ENCODE data around the gene KRT40. TPM values are rescaled to one million over a fixed set of nuclear protein-coding genes. Genes with fewer than 3 reads are reported as not detected.

The KRT40 gene
- total RNA-seq, 1 donor from 2014 or later = 0.16 TPM

GRCh38 chr17:40944531-40944930, 39.6 kb downstream of the KRT40 start:
- no peak overlapping the region for H3K4me3 Mint-ChIP-seq
- no peak for TF ChIP-seq CTCF (IDR thresholded peaks at IDR 0.05; ENCODE audit: unreplicated experiment)
- H3K9me3 Mint-ChIP-seq = no peaks in the 10 kb centered on the region
- H3K4me1 Mint-ChIP-seq = peaks cover 37% of the 10 kb centered on the region
- H3K27me3 Mint-ChIP-seq (ENCODE audit: low read depth) = no peaks in the 10 kb centered on the region
- peak overlapping the region; percentile 11 for H3K27ac Mint-ChIP-seq
- no peaks in the 10 kb centered on the region for H3K36me3 Mint-ChIP-seq
- DNase-seq (ENCODE audit: low spot score in 2 of 2, unreplicated experiment in 2 of 2) = no peak

- DNase-seq (ENCODE audit: low spot score in 2 of 2, unreplicated experiment in 2 of 2) = no peak
- H3K27ac Mint-ChIP-seq = no peak overlapping the region
- no peak for TF ChIP-seq CTCF (IDR thresholded peaks at IDR 0.05; ENCODE audit: unreplicated experiment)
- H3K4me3 Mint-ChIP-seq = no peak overlapping the region
- H3K9me3 Mint-ChIP-seq = no peaks in the 10 kb centered on the region
- H3K4me1 Mint-ChIP-seq = peaks cover 44% of the 10 kb centered on the region
- H3K36me3 Mint-ChIP-seq = no peaks in the 10 kb centered on the region
- no peaks in the 10 kb centered on the region for H3K27me3 Mint-ChIP-seq (ENCODE audit: low read depth)
Observed at GRCh38 chr17:40942553-40942952, 41.6 kb downstream of the KRT40 start.

DNA sequence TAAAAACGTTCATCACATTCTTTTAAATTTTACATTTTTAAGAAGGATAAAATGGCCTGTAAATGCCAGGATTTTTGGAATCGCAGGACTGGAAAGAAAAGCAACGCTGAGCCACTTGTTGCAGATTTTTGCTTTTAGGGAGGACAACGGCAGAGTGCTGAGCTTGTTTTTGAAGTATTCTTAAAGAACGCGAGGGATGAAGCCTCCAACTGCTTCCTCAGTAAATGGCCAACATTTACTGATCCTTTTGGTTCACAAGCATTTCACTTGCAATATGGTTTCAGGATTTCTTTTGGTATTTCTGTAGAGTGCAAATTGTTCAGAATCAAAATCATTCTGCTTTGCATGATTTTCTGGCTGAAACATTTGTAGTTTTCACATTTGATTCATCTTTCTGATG, 43.9 kb downstream of the KRT40 start:
- no peaks in the 10 kb centered on the region for H3K27me3 Mint-ChIP-seq (ENCODE audit: low read depth)
- H3K27ac Mint-ChIP-seq = no peak overlapping the region
- H3K9me3 Mint-ChIP-seq = no peaks in the 10 kb centered on the region
- peaks cover 46% of the 10 kb centered on the region for H3K4me1 Mint-ChIP-seq
- no peak for TF ChIP-seq CTCF (IDR thresholded peaks at IDR 0.05; ENCODE audit: unreplicated experiment)
- no peak overlapping the region for H3K4me3 Mint-ChIP-seq
- no peaks in the 10 kb centered on the region for H3K36me3 Mint-ChIP-seq
- DNase-seq (ENCODE audit: low spot score in 2 of 2, unreplicated experiment in 2 of 2) = no peak

DNA sequence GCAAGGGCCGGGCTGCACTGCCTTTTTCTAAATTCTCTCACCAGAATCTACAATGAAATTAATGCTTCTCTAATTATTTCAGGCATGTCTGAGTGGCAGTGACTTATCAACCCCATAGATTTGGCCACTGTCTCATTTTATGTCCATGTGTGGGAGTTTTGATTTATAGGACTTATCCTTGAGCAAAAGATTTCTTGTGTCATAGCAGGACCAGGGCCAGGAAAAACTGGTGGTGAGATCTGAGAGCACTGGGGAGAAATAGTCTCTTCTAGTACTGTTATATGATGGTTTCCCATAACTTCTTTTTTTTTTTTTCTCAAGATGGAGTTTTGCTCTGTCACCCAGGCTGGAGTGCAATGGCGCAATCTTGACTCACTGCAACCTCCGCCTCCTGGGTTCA, 45.1 kb downstream of the KRT40 start:
- no peaks in the 10 kb centered on the region for H3K36me3 Mint-ChIP-seq
- H3K9me3 Mint-ChIP-seq = no peaks in the 10 kb centered on the region
- no peak for DNase-seq (ENCODE audit: low spot score in 2 of 2, unreplicated experiment in 2 of 2)
- H3K27ac Mint-ChIP-seq = peak overlapping the region; percentile 91
- H3K4me3 Mint-ChIP-seq = no peak overlapping the region
- H3K4me1 Mint-ChIP-seq = peaks cover 39% of the 10 kb centered on the region
- H3K27me3 Mint-ChIP-seq (ENCODE audit: low read depth) = no peaks in the 10 kb centered on the region
- no peak for TF ChIP-seq CTCF (IDR thresholded peaks at IDR 0.05; ENCODE audit: unreplicated experiment)

DNA sequence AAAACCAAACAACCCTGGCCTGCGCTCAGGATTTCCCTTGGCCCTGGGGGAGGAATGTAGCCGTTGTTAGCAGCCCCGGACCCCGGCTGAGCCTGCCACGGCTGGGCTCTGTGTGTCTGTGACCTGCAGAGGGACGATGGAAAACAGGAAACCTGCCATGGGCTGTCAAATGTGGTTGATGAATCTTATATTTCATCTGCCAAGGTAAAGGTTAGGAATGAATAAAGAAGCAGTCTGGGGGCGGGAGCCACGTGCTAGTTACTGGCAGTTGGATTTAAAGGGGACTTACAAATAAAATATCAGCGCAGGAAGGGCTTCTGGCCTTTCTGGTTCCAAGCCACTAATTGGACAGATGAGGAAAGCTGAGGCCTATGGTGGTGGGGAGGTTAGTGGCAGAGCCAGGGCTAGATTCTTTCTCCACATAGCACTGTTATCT, 46.7 kb downstream of the KRT40 start, which contains the start of gene KRT23:
Gene KRT23, minus strand, starts transcription at position 263 of the 436 bp plus-strand sequence. CDS start 1,043 bp downstream, outside the sequence.
- TF ChIP-seq CTCF (IDR thresholded peaks at IDR 0.05; ENCODE audit: unreplicated experiment) = no peak
- H3K36me3 Mint-ChIP-seq = no peaks in the 10 kb centered on the region
- peaks cover 44% of the 10 kb centered on the region for H3K4me1 Mint-ChIP-seq
- H3K4me3 Mint-ChIP-seq = no peak within 1 kb of the TSS
- H3K27me3 Mint-ChIP-seq (ENCODE audit: low read depth) = no peaks in the 10 kb centered on the region
- peak within 1 kb of the TSS; percentile 91 for H3K27ac Mint-ChIP-seq
- H3K9me3 Mint-ChIP-seq = no peaks in the 10 kb centered on the region
- no peak for DNase-seq (ENCODE audit: low spot score in 2 of 2, unreplicated experiment in 2 of 2)

- no peak overlapping the region for H3K4me3 Mint-ChIP-seq
Observed at GRCh38 chr17:40936976-40937375, 47.1 kb downstream of the KRT40 start.

More at GRCh38 chr17:40936976-40937375, 47.1 kb downstream of the KRT40 start:
- no peaks in the 10 kb centered on the region for H3K27me3 Mint-ChIP-seq (ENCODE audit: low read depth)
- no peak for DNase-seq (ENCODE audit: low spot score in 2 of 2, unreplicated experiment in 2 of 2)
- no peaks in the 10 kb centered on the region for H3K36me3 Mint-ChIP-seq
- H3K4me1 Mint-ChIP-seq = peaks cover 44% of the 10 kb centered on the region
- TF ChIP-seq CTCF (IDR thresholded peaks at IDR 0.05; ENCODE audit: unreplicated experiment) = no peak
- no peaks in the 10 kb centered on the region for H3K9me3 Mint-ChIP-seq
- H3K27ac Mint-ChIP-seq = peak overlapping the region; percentile 91

Measured in mesothelial cell of epicardium (in vitro differentiated cells).